Astrocyte (in vitro differentiated cells and primary cell): ENCODE measurements around the gene SLC5A3. TPM values are rescaled to one million over a fixed set of nuclear protein-coding genes. Genes with fewer than 3 reads are reported as not detected.

Experiments
- DNase-seq: peaks from one replicate; pipeline ENCODE4 v3.0.0-alpha.2; 2010; ENCODE audit warnings: low read depth
- FAIRE-seq: peaks from 2 replicates; lab custom pipeline; 2011; peaks lifted over from hg19 to GRCh38; lab: Jason Lieb, UNC
- H2AFZ ChIP-seq: 2 replicates; pipeline ENCODE4 v1.6.0; 2012; ENCODE audit warnings: low read depth, low read length, inconsistent platforms
- H3K27ac ChIP-seq: 2 replicates; pipeline ENCODE4 v1.5.1; 2011; ENCODE audit warnings: low read depth, low read length, inconsistent platforms
- H3K27me3 ChIP-seq: 2 replicates; pipeline ENCODE4 v1.6.0; 2011; ENCODE audit warnings: low read length, inconsistent platforms; ENCODE audit not compliant: insufficient read depth
- H3K36me3 ChIP-seq: 2 replicates; pipeline ENCODE4 v1.5.1; 2011; ENCODE audit warnings: low read length, inconsistent platforms; ENCODE audit not compliant: insufficient read depth
- H3K4me1 ChIP-seq: 2 replicates; pipeline ENCODE4 v1.5.1; 2011; ENCODE audit warnings: low read length, inconsistent platforms; ENCODE audit not compliant: insufficient read depth
- H3K4me2 ChIP-seq: 2 replicates; pipeline ENCODE4 v1.6.0; 2012; ENCODE audit warnings: low read length, inconsistent platforms
- H3K4me3 ChIP-seq: 2 replicates; pipeline ENCODE4 v1.5.1; 2011; ENCODE audit warnings: low read depth, mild to moderate bottlenecking, low read length, inconsistent platforms; ENCODE audit not compliant: insufficient read depth
- H3K79me2 ChIP-seq: 2 replicates; pipeline ENCODE4 v1.6.0; 2012; ENCODE audit warnings: mild to moderate bottlenecking, low read length, inconsistent platforms; ENCODE audit not compliant: insufficient read depth
- H3K9ac ChIP-seq: 2 replicates; pipeline ENCODE4 v1.6.0; 2012; ENCODE audit warnings: mild to moderate bottlenecking, low read length, inconsistent platforms
- H3K9me3 ChIP-seq: 2 replicates; pipeline ENCODE4 v1.5.1; 2012; ENCODE audit warnings: low read depth, mild to moderate bottlenecking, low read length, inconsistent platforms; ENCODE audit not compliant: insufficient read depth
- H4K20me1 ChIP-seq: 2 replicates; pipeline ENCODE4 v1.6.0; 2012; ENCODE audit warnings: low read length, inconsistent platforms; ENCODE audit not compliant: insufficient read depth
- H3K27ac Mint-ChIP-seq: one replicate; pipeline ENCODE4 v1.8.0; 2021; ENCODE audit warnings: mild to moderate bottlenecking, mixed read lengths; ENCODE audit not compliant: unreplicated experiment
- H3K27me3 Mint-ChIP-seq: one replicate; pipeline ENCODE4 v1.8.0; 2021; ENCODE audit warnings: low read depth, mixed read lengths; ENCODE audit not compliant: unreplicated experiment
- H3K36me3 Mint-ChIP-seq: one replicate; pipeline ENCODE4 v1.8.0; 2021; ENCODE audit warnings: low read depth, mixed read lengths; ENCODE audit not compliant: unreplicated experiment
- H3K4me1 Mint-ChIP-seq: one replicate; pipeline ENCODE4 v1.8.0; 2021; ENCODE audit warnings: low read depth, mixed read lengths; ENCODE audit not compliant: unreplicated experiment
- H3K4me3 Mint-ChIP-seq: one replicate; pipeline ENCODE4 v1.8.0; 2021; ENCODE audit warnings: mild to moderate bottlenecking, moderate library complexity, mixed read lengths; ENCODE audit not compliant: unreplicated experiment
- H3K9me3 Mint-ChIP-seq: one replicate; pipeline ENCODE4 v1.8.0; 2021; ENCODE audit warnings: mild to moderate bottlenecking, mixed read lengths; ENCODE audit not compliant: unreplicated experiment
- CTCF ChIP-seq: IDR thresholded peaks from 2 replicates; pipeline ENCODE4 v1.5.1; 2011; ENCODE audit warnings: low read depth, mild to moderate bottlenecking, inconsistent platforms, low read length, moderate library complexity; ENCODE audit not compliant: insufficient read depth
- EZH2 ChIP-seq: IDR thresholded peaks from 2 replicates; pipeline ENCODE4 v1.6.1; 2012; ENCODE audit warnings: mild to moderate bottlenecking, low read length, inconsistent platforms; ENCODE audit not compliant: insufficient read depth
- total RNA-seq: library from RNA; stranded (reverse); gene quantifications from 2 replicates; pipeline ENCODE4 v1.2.1, GENCODE V29; 2021

SLC5A3 gene
- total RNA-seq, 1 donor from 2014 or later = 22.1 TPM

GRCh38 chr21:34054259-34054658, 19.1 kb upstream of the SLC5A3 start:
- H3K4me2 ChIP-seq = no peak overlapping the region
- no peaks in the 10 kb centered on the region for H4K20me1 ChIP-seq
- H3K79me2 ChIP-seq = no peaks in the 10 kb centered on the region
- peaks cover 2% of the 10 kb centered on the region for H3K9me3 Mint-ChIP-seq
- no peak overlapping the region for H3K4me3 ChIP-seq
- TF ChIP-seq EZH2 (no peak), CTCF (no peak)
- H3K4me3 Mint-ChIP-seq = no peak overlapping the region
- no peak overlapping the region for H3K9ac ChIP-seq
- H3K4me1 Mint-ChIP-seq = no peaks in the 10 kb centered on the region
- H3K36me3 ChIP-seq = no peaks in the 10 kb centered on the region
- H3K36me3 Mint-ChIP-seq = no peaks in the 10 kb centered on the region
- no peaks in the 10 kb centered on the region for H3K4me1 ChIP-seq
- H3K27ac ChIP-seq = no peak overlapping the region
- peaks cover 2% of the 10 kb centered on the region for H3K27me3 Mint-ChIP-seq
- FAIRE-seq (no peak), DNase-seq (no peak)
- H3K27ac Mint-ChIP-seq = no peak overlapping the region
- H3K27me3 ChIP-seq = no peaks in the 10 kb centered on the region
- H3K9me3 ChIP-seq = no peaks in the 10 kb centered on the region
- no peak overlapping the region for H2AFZ ChIP-seq

DNA sequence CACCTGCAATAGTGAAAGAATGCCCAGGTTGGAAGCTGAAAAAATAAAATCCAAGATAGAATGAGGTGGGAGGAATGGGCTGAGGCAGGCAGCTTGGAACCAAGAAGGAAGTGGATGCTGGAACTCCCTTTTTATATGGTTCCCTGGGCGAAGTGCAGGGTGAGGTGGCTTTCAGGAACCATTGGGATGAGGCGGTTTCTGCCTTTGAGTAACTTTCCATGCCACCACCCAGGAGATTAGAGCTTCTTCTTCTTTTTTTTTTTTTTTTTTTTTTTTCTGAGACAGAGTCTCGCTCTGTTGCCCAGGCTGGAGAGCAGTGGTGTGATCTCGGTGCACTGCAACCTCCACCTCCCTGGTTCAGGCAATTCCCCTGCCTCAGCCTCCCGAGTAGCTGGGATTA, 17.8 kb upstream of the SLC5A3 start:
- no peaks in the 10 kb centered on the region for H3K4me1 ChIP-seq
- Mint-ChIP-seq H3K9me3 (peaks cover 2% of the 10 kb centered on the region), H3K27ac (no peak overlapping the region), H3K4me1 (no peaks in the 10 kb centered on the region), H3K4me3 (no peak overlapping the region), H3K36me3 (no peaks in the 10 kb centered on the region), H3K27me3 (peaks cover 2% of the 10 kb centered on the region)
- no peaks in the 10 kb centered on the region for H3K27me3 ChIP-seq
- no peak for DNase-seq
- no peak for FAIRE-seq
- no peak overlapping the region for H3K4me2 ChIP-seq
- no peak overlapping the region for H3K9ac ChIP-seq
- H2AFZ ChIP-seq = no peak overlapping the region
- TF ChIP-seq EZH2 (no peak), CTCF (no peak)
- H3K9me3 ChIP-seq = no peaks in the 10 kb centered on the region
- H3K27ac ChIP-seq = no peak overlapping the region
- H3K36me3 ChIP-seq = no peaks in the 10 kb centered on the region
- no peaks in the 10 kb centered on the region for H4K20me1 ChIP-seq
- no peak overlapping the region for H3K4me3 ChIP-seq
- H3K79me2 ChIP-seq = no peaks in the 10 kb centered on the region

DNA sequence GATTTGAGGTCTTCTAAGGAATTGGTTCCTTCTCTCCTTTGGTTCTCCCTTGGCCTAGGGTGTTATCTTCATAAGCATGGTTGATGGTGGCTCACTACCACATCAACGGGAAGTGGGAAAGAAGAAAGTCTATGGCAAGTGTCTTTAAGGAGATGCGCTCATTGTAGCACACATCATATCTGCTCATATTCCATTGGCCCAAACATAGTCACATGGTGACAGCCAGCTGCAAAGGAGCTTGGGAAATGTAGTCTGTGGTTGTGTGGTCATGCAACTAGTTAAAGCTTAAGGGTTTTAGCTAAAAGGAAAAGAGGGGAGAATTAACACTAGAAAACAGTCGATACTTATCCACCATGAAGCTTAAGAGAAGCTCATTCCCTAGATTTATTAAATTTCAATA, 11.4 kb upstream of the SLC5A3 start:
- no peak overlapping the region for H3K9ac ChIP-seq
- no peaks in the 10 kb centered on the region for H4K20me1 ChIP-seq
- H3K4me2 ChIP-seq = no peak overlapping the region
- no peaks in the 10 kb centered on the region for H3K9me3 ChIP-seq
- H3K9me3 Mint-ChIP-seq = peaks cover 2% of the 10 kb centered on the region
- H3K79me2 ChIP-seq = no peaks in the 10 kb centered on the region
- H3K36me3 ChIP-seq = no peaks in the 10 kb centered on the region
- no peaks in the 10 kb centered on the region for H3K27me3 Mint-ChIP-seq
- peaks cover 2% of the 10 kb centered on the region for H3K27me3 ChIP-seq
- H3K27ac Mint-ChIP-seq = no peak overlapping the region
- FAIRE-seq = no peak
- TF ChIP-seq EZH2 = no peak
- no peak for TF ChIP-seq CTCF
- no peak for DNase-seq
- H3K4me3 ChIP-seq = no peak overlapping the region
- H3K27ac ChIP-seq = no peak overlapping the region
- H3K4me1 ChIP-seq = no peaks in the 10 kb centered on the region
- no peak overlapping the region for H3K4me3 Mint-ChIP-seq
- H2AFZ ChIP-seq = no peak overlapping the region
- no peaks in the 10 kb centered on the region for H3K36me3 Mint-ChIP-seq
- H3K4me1 Mint-ChIP-seq = peaks cover 2% of the 10 kb centered on the region
